ENCODE data around the gene BCAS4.
"Not testable (repeated sequence)": the region's sequence is repeated elsewhere in the genome, so short reads cannot be mapped to it uniquely, and the experiment has no call there.

GRCh38 chr20:50800986-50801746 lies 6.3 kb downstream of the BCAS4 start:
- not testable (repeated sequence) for TF ChIP-seq CTCF, POLR2A (IDR thresholded peaks at IDR 0.05)

All from thyroid gland (tissue), 4 donors.